K562 (cell line): Measurements from ENCODE around the gene ITPKB.

Experiments used
- CHD1 ChIP-seq: fragments of 200-600 bp; sonication (generic); IDR thresholded peaks from one replicate; pipeline ENCODE4 v1.6.1; 2012; ENCODE audit warnings: mild to moderate bottlenecking, moderate library complexity, low read length, inconsistent platforms
- EGR1 ChIP-seq: fragments of 450-650 bp; conservative IDR thresholded peaks from 2 replicates; pipeline ENCODE4 v1.6.1; 2017; ENCODE audit warnings: mild to moderate bottlenecking
- ESRRA ChIP-seq: fragments of 450-650 bp; IDR thresholded peaks from 2 replicates; pipeline ENCODE4 v1.6.1; 2014; ENCODE audit warnings: low read depth, mild to moderate bottlenecking, moderate library complexity, borderline replicate concordance
- NCOA2 ChIP-seq, 2 experiments: fragments of 450-650 bp; IDR thresholded peaks; 2 replicates each; pipeline ENCODE4 v1.6.1; 2018; ENCODE audit warnings: mild to moderate bottlenecking in 2 of 2, moderate library complexity in 1 of 2; ENCODE audit not compliant: partially characterized antibody in 2 of 2
- NR2C1 ChIP-seq, 2 experiments: fragments of 450-650 bp; IDR thresholded peaks; 2 replicates each; pipeline ENCODE4 v1.6.1; 2017; ENCODE audit warnings: mild to moderate bottlenecking in 2 of 2, antibody characterized with exemption in 1 of 2, inconsistent platforms in 1 of 2, missing compliant biosample characterization in 1 of 2, missing genetic modification characterization in 1 of 2
- NRF1 ChIP-seq, 2 experiments: fragments of 450-650 bp; IDR thresholded peaks in 1 of 2; conservative IDR thresholded peaks in 1 of 2; 2 replicates each; pipeline ENCODE4 v1.6.1; 2014; ENCODE audit warnings: mild to moderate bottlenecking in 2 of 2
- TCF7 ChIP-seq: sonication (generic); IDR thresholded peaks from 2 replicates; pipeline ENCODE4 v1.6.1; 2016; ENCODE audit warnings: antibody characterized with exemption, borderline replicate concordance
- ZBTB43 ChIP-seq: sonication (generic); formaldehyde crosslinking; IDR thresholded peaks from 2 replicates; pipeline ENCODE4 v1.8.0; 2023; ENCODE audit warnings: mild to moderate bottlenecking, missing genetic modification reagents
- ZNF280B ChIP-seq: fragments of 250-450 bp; sonication (Bioruptor Pico); IDR thresholded peaks from 2 replicates; pipeline ENCODE4 v1.5.1; 2021; ENCODE audit warnings: mild to moderate bottlenecking

- TF ChIP-seq EGR1 (no peak), NRF1 (conservative IDR thresholded peaks at IDR 0.05 in 1 of 2, IDR thresholded peaks at IDR 0.05 in 1 of 2) (no peak), NCOA2 (IDR thresholded peaks at IDR 0.05; ENCODE audit: partially characterized antibody in 2 of 2) (no peak), TCF7 (no peak), ZBTB43 (no peak), CHD1 (no peak), NR2C1 (IDR thresholded peaks at IDR 0.05) (no peak), NR2C1 (tag; IDR thresholded peaks at IDR 0.05) (no peak), ZNF280B (CRISPR knock-in tag) (no peak), ESRRA (no peak)
These were observed 98.6 kb downstream of the ITPKB start for GRCh38 chr1:226640321-226641136.
